ENCODE data around the gene WDR7.

Gene WDR7

DNA sequence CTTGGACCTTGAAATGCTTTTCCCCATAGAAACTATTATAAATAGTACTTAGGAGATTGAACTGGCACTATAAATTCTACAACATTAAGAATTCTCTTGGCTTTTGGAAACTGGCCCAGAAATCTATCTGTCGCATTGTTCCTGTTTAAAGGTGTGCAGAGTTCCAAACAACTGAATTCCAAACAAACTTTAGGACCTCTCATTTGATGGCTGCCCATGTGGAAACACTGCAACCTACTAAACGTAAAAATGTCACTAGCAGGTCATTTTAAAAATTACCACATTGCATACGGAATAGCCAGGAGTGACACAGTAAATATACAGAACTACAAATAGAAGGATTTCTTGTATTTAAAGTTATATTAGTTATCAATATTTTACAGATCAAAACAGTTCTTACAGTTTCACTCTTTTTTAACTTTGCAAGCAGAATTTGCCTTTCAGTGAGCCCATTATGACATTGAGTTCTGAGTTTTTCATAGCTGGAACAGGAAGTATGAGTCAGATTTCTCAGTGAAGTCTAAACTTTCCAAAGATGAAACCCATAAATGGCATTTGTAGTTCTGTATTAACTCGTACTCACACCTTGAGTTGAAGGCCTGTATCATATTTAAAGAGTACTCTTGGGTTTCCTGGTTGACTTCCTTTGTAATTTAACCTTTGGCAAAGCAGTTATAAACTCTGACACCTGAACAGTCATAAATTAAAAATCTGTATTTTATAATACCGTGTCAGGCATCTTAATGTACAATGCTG lies 353.4 kb downstream of the WDR7 start:
- DNase-seq = peak; percentile 39

DNA sequence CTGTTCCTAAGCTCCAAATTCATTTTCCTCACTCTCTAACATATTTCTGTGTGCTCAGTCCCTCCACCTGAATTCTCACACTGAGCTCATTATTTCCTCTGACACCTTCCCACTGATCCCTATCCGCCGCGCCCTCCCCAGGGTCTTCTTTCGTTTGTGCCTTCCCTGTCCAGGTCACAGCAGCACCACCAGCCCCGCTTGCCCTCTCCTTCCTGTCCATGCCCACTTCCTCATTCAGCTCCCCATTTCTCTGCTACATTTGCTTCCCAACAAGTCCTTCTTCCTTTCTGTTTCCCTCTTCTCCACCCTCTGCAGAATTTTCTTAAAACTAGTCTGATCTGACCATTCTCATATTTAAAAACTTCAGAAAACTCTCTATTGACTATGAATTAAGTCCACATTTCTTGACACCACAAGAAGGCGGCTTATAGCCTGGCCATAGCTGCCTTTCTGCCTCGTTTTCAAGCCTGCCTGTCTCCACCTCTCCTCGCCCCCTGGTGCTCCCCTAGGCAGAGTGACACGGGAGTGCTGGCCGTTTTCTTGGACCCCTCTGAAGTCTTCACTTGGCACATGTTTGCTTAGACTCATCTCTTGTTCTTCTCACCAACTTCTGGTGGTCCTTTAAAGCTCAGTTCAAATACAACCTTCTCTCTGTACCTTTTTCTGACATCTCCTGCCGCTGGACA lies 357.0 kb downstream of the WDR7 start:
- no peak for DNase-seq

DNA sequence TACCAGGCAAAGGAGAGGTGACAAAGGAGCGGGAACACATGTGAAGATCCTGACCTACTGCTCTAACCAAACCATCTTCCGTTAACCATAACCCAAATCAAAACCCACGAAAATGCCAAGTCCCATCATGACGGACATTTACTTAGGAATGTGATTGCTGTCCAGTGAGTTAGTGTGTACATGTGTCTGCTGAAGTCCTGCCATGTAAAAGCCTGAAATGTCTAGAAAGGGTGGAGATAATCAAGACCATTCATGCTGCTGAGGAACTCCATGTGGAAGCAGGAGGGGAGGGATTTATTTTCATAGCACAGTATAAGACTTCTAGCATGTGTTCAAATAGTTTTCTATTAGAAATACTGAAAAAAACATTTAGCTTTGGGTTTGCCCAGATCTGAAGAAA lies 358.7 kb downstream of the WDR7 start:
- no peak for DNase-seq

DNA sequence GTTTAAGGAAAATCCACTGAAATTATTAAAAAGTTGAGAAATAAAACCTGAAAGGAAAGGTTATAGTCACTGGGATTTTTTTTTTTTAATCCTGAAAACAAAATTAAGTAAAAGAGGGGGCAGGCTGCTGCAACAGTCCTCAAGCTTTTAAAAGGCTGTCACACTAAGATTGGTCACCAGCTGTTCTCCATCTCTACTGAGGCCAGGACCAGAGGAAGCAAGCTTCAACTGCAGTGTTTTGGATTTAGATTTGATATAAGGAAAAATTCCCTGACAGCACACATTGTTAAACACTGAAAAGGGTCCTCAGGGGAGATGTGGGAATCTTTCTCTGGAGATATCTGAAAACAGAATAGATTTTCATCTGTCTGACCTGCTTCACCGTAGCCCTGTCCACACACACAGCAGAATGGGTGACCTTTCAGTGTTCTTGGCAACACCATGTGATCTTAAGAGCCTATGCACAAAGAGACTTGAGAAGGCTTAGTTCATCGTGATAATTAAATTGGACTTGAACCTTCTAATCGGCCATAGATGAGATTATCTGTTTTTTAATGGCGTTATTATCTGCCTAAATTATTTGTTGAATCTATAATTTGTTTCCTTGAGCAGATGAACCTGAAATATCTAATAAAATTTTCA lies 363.7 kb downstream of the WDR7 start:
- no peak for DNase-seq

DNA sequence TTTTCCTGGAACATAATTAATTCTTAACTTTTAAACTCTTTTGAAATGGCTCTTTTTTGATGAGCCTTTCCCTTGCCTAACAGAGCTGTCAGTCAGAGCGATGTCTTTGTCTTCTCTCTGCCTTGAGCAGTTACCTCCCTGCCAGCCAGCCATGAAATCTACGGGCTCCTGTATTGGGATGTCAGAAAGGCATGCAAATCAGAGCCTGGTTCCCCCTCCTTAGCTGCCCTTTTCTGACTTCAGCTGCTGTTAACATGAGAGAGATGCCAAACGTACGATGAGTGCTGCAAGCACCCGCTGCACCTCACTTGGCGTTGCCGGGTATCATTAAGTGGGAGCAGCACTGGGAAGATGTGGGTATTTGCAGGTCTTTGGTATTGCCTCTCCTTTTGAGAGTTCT lies 364.3 kb downstream of the WDR7 start:
- DNase-seq = no peak

DNA sequence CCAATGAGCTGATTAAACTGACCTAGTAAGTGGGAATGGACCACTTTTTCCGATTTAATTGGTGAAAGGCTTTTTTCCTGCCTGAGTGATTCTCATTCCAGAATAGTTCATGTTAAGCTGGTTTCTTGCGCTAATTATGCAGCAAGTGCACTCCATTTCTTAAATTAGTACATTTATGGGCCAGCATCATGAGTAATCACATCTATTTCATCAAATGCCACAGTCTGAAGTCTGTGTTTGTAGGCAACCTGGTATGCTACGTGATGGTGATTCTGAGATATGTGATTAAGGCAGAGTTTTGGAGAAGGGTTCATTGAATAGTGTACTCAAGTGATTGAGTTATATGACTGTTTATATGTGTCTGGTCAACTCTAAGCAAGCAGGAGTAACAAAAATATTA lies 367.7 kb downstream of the WDR7 start:
- DNase-seq = no peak

DNA sequence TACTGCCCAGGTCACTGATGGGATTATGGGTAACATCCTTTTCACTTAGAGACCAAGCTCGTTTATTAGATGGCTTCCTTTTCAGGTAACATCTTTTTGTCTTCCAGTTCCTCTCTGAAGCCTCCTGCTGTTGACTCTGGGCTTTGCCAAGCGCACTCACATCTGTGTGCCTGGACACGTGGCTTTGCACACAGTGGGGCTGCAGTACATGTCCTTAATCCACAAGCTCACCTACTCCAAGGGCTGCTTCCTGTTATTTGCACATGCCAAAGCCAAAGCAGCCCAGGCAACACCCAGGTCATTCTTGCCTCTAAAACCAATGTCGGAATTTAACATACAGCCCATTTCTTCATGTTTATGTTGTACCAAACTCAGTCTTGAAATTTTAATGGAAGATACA lies 371.6 kb downstream of the WDR7 start:
- DNase-seq = no peak

DNA sequence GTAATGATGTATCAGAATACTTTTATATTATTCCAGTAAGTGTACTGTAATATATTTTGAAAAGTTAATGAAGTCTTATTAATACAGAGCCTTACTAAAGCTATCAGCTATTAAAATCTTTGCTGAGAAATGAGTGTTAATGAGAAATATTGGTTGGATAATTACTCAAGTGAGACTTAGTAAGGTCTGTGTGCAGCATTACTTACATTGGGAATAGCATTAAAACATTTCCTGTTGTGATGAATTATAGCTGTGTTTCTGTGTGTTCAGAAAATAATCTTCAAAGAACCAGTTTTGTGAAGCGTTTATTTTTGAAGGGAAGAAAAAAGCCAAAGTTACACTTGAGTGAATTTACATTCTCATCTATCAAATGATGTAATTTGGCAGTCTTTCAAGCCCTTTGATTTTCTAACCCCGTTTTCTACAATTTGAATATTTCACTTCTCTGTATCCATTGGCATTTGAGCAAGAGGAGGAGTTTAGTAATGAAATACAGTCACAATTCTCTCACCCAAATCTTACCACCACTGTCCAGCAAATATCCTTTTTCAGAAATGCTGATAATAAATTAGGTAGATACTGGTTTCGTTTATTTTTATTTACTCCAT lies 372.2 kb downstream of the WDR7 start:
- DNase-seq = no peak

DNA sequence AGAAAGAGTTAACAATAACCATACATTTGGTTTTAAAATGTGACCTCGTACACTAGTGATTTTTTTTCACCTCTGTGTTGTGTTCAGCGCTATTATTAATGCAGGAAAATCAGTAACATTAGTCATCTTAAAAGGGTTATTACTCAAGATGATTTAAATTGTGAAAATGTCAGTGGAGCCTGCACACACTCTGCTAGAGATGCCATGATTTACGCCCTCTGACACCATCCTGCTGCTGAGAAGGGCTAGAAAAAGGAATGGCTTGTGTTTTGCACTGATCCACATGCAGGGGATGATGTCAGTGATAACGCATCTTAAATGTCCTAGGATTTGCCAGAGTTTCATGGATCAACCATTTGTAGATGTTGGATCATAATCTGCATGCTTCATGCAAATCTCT lies 374.4 kb downstream of the WDR7 start:
- DNase-seq = no peak

DNA sequence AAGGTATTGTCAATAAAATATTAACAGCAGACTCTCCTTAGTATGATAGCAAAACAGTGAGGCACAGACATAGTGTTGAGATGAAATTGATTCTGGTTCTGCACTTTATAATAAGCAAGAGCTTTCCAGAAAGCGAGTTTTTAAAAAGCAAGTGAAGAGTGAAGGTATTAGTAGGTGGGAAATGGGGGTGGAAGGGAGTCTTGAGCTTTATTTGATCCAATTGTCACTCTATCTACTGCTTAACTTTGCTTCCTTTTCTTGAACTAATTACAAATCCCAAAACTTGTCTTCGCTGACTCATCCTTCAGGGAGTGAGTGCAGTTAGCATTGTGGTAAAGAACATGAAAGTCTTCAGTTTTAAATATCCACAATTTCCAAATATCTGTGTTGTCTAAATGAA lies 375.2 kb downstream of the WDR7 start:
- no peak for DNase-seq

DNA sequence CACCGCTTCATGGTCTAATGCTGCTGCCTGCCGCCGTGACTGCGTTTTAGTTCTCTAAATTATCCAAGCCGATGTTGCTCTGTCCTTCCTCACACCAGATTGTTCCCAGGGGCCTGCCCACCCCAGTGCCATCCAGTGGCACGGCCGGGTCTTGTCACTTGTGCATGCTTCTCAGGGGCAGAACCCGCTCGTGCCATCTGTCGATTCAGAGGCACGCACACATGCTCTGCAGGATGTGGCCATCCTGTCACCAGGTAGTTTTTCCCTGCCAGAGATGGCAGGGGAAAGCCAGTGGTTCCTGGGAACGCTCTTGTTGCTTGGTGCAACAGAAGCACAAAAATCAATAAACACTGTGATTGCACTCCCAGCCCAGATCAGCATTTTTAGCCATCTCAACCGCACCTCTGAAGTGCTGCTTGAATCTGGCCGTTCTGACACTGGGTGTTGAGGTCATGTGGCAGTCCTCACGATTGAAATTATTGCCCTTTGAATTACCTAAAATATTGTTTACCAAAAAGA lies 376.1 kb downstream of the WDR7 start:
- DNase-seq = no peak

DNA sequence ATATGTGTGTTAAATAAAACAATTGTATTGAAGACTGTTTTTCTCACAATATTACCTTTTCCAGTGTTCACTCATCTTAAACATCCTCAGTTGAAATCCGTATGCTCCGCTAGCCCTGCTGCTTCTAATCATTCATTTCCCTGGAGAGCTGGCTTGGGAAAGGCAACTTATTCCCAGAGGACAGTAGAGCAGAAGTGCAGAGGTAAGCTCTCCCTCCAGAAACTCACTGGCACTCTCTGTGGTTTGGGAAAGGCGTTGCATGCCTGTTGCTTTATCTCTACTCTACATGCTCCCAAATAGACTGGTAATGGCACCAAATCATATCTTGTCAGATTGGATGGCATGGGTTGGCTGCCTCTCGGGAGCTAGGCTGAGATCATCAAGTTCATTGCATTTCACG lies 378.6 kb downstream of the WDR7 start:
- no peak for DNase-seq

DNA sequence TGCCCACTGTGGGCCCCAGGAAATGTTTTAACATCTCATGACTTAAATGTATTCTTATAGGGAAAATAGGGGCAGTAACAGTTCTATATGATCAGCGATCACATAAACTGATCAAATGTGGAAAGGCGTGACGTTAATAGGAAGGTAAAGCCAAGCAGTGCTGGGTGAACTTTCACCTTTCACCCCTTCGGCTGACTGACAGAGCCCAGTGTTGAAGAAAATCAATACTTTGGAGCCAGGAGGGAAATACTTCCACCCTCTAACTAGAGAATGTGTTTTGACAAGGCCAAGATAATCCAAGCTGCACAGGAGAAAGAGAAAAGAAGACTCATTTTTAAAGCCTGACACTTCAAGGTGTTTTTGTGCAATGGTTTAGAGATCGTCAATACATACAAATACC lies 379.3 kb downstream of the WDR7 start:
- DNase-seq = no peak

DNA sequence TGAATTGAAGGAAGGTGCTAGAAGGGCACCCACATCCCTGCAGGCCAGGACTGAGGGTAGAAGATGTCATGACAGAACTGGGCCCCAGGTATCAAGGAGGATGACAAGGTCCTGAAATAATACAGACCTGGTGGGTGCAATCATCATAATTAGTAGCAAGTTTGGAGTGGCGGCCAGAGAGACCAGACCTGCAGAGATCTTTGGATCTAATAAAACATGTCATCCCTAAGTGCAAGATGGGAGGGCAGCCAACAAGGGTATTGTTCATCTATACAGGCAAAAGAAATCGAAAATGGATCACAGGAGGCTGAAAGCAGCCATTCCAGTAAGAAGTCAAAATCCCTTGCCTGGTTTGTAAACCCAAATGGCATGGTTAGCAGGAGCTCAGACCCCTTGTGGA lies 384.4 kb downstream of the WDR7 start:
- no peak for DNase-seq

DNA sequence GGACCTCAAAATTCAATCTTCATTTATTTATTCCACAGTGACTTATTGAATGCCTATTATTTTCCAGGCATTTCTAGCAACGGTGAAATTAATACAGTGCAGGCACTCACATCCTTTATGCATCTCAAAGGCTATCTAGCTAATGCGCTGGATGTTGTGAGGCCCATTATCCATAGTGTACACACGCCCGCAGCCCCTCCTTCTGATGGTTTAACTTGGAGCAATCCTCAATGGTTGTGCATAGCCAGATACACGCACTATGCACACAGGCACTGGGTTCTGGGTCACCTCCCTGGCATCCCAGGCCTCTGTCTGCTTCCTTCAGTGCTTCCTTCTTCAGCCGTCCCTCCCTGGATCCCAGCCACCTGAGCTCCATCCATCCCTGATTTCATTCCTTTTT lies 387.2 kb downstream of the WDR7 start:
- no peak for DNase-seq

DNA sequence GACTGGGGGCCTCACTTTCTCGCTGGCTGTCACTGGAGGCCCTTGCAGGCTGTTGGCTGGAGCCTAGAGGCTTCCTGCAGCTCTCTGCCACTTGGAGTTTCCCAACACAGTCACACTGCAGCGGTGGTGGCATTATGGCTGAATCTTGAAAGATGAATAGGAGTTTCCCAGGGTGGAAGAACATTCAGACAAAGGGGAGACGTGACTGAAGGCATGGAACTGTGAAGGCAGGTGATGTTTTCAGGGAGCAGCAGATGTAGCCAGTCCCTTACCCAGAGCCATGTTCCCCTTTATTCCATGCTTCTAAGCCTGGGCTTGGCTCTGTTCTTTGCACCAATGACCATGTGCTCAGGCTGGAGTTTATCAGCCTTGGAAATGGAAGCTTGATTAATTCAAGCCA lies 389.0 kb downstream of the WDR7 start:
- no peak for DNase-seq

DNA sequence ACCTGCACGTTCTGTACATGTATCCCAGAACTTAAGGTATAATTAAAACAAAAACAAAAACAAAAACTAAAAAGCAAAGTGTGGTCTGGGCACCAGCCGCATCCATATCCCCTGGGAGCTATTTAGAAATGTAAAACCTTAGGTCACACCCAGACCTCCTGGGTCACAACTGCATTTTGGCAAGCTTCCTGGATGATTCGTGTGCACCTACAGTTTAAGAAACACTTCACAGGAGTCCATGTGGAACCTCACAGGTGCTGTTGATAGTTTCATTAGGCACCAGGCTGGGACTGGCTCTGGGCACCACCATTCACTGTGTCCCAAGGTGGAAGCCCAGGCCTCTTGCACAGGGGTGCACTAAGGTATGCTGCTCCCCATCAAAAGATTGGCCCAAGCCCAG lies 392.1 kb downstream of the WDR7 start:
- DNase-seq = no peak

DNA sequence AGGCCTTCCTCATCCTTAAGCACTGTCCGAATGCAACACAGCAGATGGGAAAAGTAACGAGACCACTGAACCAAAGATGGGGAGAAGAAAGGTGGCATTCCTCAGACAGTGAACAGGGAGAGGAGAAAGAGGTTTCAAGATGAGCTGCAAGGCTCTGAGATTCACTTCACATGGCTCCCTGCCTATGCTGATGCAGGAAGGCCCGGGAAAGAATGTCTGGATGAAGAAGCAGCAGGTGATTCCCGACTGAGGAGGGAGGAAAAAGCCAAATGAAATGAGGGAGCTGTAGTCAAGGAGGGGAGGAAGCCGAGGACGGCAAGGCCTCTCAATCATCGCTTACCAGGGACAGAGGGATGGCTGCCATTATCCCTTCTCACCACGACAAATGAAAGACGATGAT lies 397.2 kb downstream of the WDR7 start:
- DNase-seq = no peak

DNA sequence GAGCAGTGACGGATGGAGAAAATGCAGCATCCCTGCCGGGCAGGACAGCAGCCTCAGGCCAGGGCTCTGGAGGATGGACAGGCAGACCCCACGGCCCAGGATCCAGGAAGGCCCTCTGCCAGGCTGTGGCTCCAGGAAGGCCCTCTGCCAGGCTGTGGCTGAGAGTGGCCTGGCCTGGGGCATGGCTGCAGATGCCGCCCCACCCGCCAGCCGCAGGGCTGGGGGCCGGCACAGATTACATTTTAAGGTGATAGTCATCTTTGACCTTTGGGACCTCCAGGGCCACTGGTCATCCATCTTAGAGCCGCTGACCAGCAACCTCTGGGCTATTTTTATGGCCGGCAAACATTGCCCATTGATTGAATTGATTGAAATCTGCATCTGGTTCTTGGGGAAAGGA lies 397.7 kb downstream of the WDR7 start:
- DNase-seq = no peak

DNA sequence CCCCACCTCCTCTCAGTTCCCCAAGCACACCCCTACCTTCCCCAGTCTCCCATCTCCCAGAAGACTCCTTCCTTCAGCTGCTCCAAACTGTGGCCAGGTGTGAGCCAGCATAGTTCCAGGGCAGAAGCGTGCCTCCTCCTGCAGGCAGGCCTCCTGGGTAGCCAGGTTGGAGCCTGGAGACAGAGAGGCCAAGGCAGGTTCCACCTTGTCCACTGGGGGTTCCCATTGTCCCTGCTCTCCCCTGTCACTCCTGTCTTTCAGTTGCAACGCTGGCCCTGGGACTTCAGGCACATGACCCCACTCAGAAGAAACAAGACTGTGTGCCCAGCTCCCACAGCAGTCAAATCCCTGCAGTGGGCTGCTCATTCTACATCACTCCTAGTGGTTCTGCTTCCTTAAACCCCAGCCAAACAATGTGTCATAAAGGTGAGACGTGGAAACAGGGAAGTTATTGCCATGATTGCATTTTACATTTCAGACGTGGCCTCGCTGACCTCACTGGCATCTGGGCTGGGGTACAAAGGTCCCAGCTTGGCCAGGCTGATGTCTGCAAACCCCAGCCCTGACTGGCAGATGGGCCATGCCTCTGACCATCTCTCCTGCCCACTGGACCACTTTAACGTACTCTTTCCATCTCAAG lies 399.3 kb downstream of the WDR7 start:
- DNase-seq = no peak

DNA sequence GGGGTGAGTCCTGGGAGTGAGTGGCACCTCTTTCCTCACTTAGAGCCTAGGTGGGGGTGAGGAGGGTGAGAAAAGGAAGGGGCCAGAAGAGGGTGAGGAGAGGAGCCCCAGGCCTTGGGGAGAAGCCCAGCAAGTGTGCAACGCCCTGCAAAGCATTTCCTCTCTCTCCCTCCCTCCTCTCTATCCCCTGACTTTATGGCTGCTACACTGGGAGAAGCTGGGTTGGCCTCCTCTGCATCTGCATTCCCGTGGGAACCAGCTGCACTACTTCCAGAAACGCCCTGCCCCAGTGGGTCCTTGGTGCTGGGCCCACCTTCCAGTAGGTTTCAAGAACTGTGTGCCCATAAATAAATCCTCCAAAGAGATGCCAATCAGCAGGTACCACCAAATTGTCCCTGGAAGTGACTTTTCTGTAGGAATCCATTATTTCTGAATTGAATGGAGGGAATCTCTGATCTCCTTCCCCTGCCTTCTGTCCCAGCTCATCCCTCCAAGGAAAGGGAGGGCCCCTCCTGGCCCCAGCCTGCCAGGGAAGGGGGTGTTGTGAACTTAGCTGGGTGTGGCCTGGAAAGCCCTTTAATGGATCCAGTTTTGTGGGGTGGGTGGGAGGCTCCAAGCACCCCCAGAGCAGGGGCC lies 400.0 kb downstream of the WDR7 start:
- DNase-seq = no peak

DNA sequence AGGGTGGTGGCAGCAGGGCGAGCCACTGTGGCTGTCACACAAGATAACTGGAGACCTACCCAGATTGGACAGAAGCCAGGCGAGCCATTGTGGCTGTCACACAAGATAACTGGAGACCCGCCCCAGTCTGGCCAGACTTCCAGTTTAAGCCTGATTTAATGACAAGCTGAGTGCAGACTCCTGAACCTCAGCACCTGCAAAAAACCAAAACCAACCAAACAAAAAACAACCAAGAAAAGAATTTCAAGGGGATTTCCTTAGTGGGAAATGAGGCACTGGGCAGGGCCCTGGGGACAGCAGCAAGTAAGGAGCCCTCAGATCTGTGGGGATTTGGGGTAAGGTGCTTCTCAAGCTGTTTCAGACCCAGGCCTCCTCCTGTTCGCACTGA lies 400.5 kb downstream of the WDR7 start:
- no peak for DNase-seq

DNA sequence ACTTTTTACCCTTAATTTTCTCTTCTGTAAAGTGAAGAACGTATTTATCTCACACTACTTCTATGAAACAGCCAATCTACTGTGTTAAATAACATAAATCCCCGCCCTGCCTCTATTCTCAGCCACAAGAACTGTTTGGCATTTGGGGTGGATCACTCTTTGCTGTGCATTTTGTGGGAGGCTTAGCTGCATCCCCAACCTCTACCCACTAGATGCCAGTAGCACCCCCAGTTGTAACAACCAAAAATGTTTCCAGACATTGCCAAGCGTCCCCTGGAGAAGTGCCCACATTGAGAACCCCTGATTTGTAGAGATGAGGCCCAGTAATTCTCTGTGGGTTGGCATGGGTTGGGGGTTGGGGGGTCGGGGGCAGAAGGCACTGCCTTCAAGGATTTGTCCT lies 401.0 kb downstream of the WDR7 start:
- no peak for DNase-seq

Measured in GF-D8 (cell line).